Progenitor cell of endocrine pancreas (in vitro differentiated cells): ENCODE data around the gene RFX3. TPM values are rescaled to one million over a fixed set of nuclear protein-coding genes. Genes with fewer than 3 reads are reported as not detected.
"Not testable (repeated sequence)": the region's sequence is repeated elsewhere in the genome, so short reads cannot be mapped to it uniquely, and the experiment has no call there.

Source experiments
- DNase-seq: peaks from one replicate; pipeline ENCODE4 v3.0.0; 2021; ENCODE audit warnings: low spot score; ENCODE audit not compliant: unreplicated experiment
- H3K27ac Mint-ChIP-seq: 2 replicates; pipeline ENCODE4 v1.8.0; 2021; ENCODE audit warnings: mild to moderate bottlenecking, moderate library complexity, mixed read lengths
- H3K27me3 Mint-ChIP-seq: 2 replicates; pipeline ENCODE4 v1.8.0; 2021; ENCODE audit warnings: mixed read lengths
- H3K36me3 Mint-ChIP-seq: 2 replicates; pipeline ENCODE4 v1.8.0; 2022; ENCODE audit warnings: mixed read lengths; ENCODE audit not compliant: insufficient read depth
- H3K4me1 Mint-ChIP-seq: 2 replicates; pipeline ENCODE4 v1.8.0; 2021; ENCODE audit warnings: low read depth, mixed read lengths
- H3K4me3 Mint-ChIP-seq: 2 replicates; pipeline ENCODE4 v1.8.0; 2021; ENCODE audit warnings: low read depth, mild to moderate bottlenecking, moderate library complexity, mixed read lengths
- H3K9me3 Mint-ChIP-seq: 2 replicates; pipeline ENCODE4 v1.8.0; 2021; ENCODE audit warnings: low read depth, mixed read lengths
- CTCF ChIP-seq: fragments of 200-600 bp; sonication (generic); IDR thresholded peaks from one replicate; pipeline ENCODE4 v1.5.0; 2021; ENCODE audit warnings: antibody characterized with exemption, mild to moderate bottlenecking; ENCODE audit not compliant: unreplicated experiment
- total RNA-seq: library from RNA; stranded (reverse); gene quantifications from 2 replicates; pipeline ENCODE4 v1.2.1, GENCODE V29; 2021

Gene RFX3
- total RNA-seq, 1 donor from 2014 or later: 53.9 TPM

DNA sequence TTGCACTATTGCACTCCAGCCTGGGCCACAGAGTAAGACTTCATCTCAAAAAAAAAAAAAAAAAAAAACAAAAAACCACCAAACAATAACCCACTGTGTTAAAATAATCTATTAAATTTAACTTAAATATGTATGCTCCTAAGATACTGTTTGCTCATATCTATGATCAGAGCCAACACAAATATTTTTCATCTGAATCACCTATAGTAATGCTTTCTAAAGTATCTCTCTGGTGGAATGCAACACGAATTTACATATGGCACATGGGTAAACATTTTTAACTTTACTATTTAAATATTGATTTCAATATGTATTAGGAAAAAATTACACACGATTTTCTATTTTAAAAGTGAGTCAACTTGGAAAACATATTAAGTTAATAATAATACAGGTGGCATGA is 196.4 kb downstream of the RFX3 start:
- no peak for DNase-seq

DNA sequence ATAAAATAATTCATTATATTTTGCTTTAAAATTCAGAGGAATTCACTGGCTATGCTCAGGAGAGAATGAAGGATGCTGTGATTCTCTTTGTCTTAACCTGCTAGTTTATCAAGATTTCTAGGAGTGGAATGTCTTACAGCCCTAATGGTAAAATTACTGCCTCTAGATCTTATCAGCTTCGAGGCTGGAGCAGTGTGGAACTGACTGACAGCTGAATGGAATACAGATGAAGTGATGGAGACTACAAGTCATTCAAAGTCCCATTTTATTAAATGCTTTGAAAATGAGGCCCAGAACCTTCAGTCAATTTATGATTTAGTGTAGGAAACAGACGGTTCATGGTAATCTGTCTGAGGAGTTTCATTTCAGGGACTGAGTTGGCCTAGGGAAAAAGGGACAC is 202.1 kb downstream of the RFX3 start:
- no peak overlapping the region for H3K27ac Mint-ChIP-seq
- H3K36me3 Mint-ChIP-seq: peaks cover 6% of the 10 kb centered on the region
- H3K4me1 Mint-ChIP-seq: no peaks in the 10 kb centered on the region
- H3K4me3 Mint-ChIP-seq: no peak overlapping the region
- no peak for TF ChIP-seq CTCF
- no peak for DNase-seq
- no peaks in the 10 kb centered on the region for H3K27me3 Mint-ChIP-seq
- no peaks in the 10 kb centered on the region for H3K9me3 Mint-ChIP-seq

More for the DNA sequence above, 196.4 kb downstream of the RFX3 start:
- Mint-ChIP-seq H3K27me3 (no peaks in the 10 kb centered on the region), H3K4me1 (no peaks in the 10 kb centered on the region), H3K36me3 (peaks cover 1% of the 10 kb centered on the region), H3K27ac (no peak overlapping the region), H3K4me3 (no peak overlapping the region), H3K9me3 (no peaks in the 10 kb centered on the region)
- no peak for TF ChIP-seq CTCF

DNA sequence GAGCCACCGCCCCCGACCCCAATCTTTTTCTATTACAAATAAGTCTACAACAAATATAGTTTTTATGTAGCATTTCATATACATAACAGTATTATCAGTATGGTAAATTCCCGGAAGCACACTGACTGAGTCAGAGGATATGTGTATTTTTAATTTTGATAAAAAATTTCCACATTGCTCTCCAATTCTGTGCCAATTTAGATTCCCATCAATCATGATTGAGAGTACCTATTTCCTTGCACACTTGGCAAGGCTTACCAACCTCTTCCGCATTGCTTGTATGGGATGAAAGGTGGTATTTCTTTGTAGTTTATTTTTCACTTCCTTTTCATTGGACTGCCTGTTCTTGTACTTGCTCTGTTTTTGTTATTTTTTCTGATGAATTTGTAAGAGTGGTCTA is 204.6 kb downstream of the RFX3 start:
- Mint-ChIP-seq H3K9me3 (peaks cover 11% of the 10 kb centered on the region), H3K36me3 (peaks cover 22% of the 10 kb centered on the region), H3K27me3 (no peaks in the 10 kb centered on the region), H3K4me3 (no peak overlapping the region), H3K27ac (no peak overlapping the region), H3K4me1 (no peaks in the 10 kb centered on the region)
- no peak for TF ChIP-seq CTCF
- DNase-seq: no peak

- H3K9me3 Mint-ChIP-seq: peaks cover 14% of the 10 kb centered on the region
- not testable (repeated sequence) for DNase-seq, H3K27ac Mint-ChIP-seq, H3K4me1 Mint-ChIP-seq, H3K4me3 Mint-ChIP-seq, H3K27me3 Mint-ChIP-seq
- H3K36me3 Mint-ChIP-seq: peaks cover 20% of the 10 kb centered on the region
These were observed 213.2 kb downstream of the RFX3 start for GRCh38 chr9:3312595-3312994.

DNA sequence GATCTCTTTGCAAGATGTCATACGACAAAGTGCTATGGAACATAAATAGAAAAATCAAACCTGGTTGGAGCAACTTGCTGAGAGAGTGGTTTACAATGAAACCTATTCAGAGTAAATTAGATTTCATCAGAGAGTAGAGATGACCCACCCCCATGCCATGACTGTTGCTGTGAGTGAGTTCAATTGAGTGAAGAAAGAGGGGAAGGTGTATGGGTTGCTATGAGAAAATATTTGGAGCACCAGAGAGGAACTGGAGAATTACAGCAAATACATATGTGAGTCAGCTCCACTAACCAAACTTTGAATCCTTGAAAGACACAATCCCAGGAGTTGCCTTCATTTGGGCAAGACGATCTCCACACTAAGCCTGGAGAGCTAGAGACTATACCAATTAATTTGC is 217.2 kb downstream of the RFX3 start:
- peaks cover 2% of the 10 kb centered on the region for H3K9me3 Mint-ChIP-seq

DNA sequence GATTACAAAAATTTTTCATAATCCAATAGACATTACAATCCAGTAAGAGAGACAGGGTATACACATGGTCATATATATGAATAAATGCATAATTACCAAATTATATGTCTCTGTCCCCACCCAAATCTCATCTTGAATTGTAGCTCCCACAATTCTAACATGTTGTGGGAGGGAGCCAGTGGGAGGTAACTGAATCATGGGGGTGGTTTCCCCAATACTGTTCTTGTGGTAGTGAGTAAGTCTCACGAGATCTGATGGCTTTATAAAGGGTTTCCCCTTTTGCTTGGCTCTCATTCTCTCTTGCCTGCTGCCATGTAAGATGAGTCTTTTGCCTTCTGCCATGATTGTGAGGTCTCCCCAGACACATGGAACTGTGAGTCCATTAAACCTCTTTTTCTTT is 221.4 kb downstream of the RFX3 start:
- H3K4me3 Mint-ChIP-seq, H3K27me3 Mint-ChIP-seq, H3K36me3 Mint-ChIP-seq, H3K9me3 Mint-ChIP-seq, H3K4me1 Mint-ChIP-seq, H3K27ac Mint-ChIP-seq, DNase-seq: not testable (repeated sequence)

More for the DNA sequence above, 217.2 kb downstream of the RFX3 start:
- no peak for DNase-seq
- Mint-ChIP-seq H3K4me3 (no peak overlapping the region), H3K4me1 (no peaks in the 10 kb centered on the region), H3K27me3 (no peaks in the 10 kb centered on the region), H3K27ac (no peak overlapping the region), H3K36me3 (peaks cover 12% of the 10 kb centered on the region)
- no peak for TF ChIP-seq CTCF
